RWPE2 (cell line): ENCODE results near the gene RAC3.

Experiments used
- ATAC-seq: fragments of 200-7000 bp; cut with Tn5 transposase; 3 replicates; pipeline ENCODE4 v1.9.1; 2021; ENCODE audit warnings: low read depth
- DNase-seq: peaks from one replicate; pipeline ENCODE4 v3.0.0-alpha.2; 2020; ENCODE audit warnings: low spot score
- H3K27ac ChIP-seq: fragments of 450-650 bp; 2 replicates; pipeline ENCODE4 v1.5.1; 2017; ENCODE audit warnings: mild to moderate bottlenecking; ENCODE audit not compliant: poor library complexity, severe bottlenecking
- H3K27me3 ChIP-seq: fragments of 250-450 bp; sonication (Bioruptor Pico); 2 replicates; pipeline ENCODE4 v1.5.1; 2021; ENCODE audit warnings: mild to moderate bottlenecking, moderate library complexity; ENCODE audit not compliant: insufficient read depth, poor library complexity, severe bottlenecking
- H3K36me3 ChIP-seq: fragments of 250-450 bp; sonication (Bioruptor Pico); 2 replicates; pipeline ENCODE4 v1.5.1; 2020; ENCODE audit warnings: low read depth, mild to moderate bottlenecking, moderate library complexity
- H3K4me1 ChIP-seq: fragments of 250-450 bp; sonication (Bioruptor Pico); 2 replicates; pipeline ENCODE4 v1.5.1; 2021; ENCODE audit warnings: mild to moderate bottlenecking, moderate library complexity; ENCODE audit not compliant: insufficient read depth, poor library complexity, severe bottlenecking
- H3K4me3 ChIP-seq: fragments of 250-450 bp; sonication (Bioruptor Pico); 2 replicates; pipeline ENCODE4 v1.5.1; 2021; ENCODE audit warnings: mild to moderate bottlenecking, moderate library complexity; ENCODE audit not compliant: severe bottlenecking
- H3K9me3 ChIP-seq: fragments of 250-450 bp; sonication (Bioruptor Pico); 2 replicates; pipeline ENCODE4 v1.5.1; 2021; ENCODE audit warnings: mild to moderate bottlenecking, moderate library complexity; ENCODE audit not compliant: severe bottlenecking
- TF ChIP-seq, protein P1 (sequence below): fragments of 450-650 bp; IDR thresholded peaks from one replicate; pipeline ENCODE4 v1.5.1; 2017; ENCODE audit warnings: mild to moderate bottlenecking, moderate library complexity; ENCODE audit not compliant: poor library complexity, severe bottlenecking

Gene RAC3

GRCh38 chr17:82004517-82005455 is 26.7 kb upstream of the RAC3 start:
- H3K4me1 ChIP-seq, result peaks cover 23% of the 10 kb centered on the region
- no peak for DNase-seq
- no peaks in the 10 kb centered on the region for H3K36me3 ChIP-seq
- H3K4me3 ChIP-seq, result no peak overlapping the region
- no peaks in the 10 kb centered on the region for H3K9me3 ChIP-seq
- peak overlapping the region; percentile 77 for H3K27ac ChIP-seq
- TF ChIP-seq, protein P1, sequence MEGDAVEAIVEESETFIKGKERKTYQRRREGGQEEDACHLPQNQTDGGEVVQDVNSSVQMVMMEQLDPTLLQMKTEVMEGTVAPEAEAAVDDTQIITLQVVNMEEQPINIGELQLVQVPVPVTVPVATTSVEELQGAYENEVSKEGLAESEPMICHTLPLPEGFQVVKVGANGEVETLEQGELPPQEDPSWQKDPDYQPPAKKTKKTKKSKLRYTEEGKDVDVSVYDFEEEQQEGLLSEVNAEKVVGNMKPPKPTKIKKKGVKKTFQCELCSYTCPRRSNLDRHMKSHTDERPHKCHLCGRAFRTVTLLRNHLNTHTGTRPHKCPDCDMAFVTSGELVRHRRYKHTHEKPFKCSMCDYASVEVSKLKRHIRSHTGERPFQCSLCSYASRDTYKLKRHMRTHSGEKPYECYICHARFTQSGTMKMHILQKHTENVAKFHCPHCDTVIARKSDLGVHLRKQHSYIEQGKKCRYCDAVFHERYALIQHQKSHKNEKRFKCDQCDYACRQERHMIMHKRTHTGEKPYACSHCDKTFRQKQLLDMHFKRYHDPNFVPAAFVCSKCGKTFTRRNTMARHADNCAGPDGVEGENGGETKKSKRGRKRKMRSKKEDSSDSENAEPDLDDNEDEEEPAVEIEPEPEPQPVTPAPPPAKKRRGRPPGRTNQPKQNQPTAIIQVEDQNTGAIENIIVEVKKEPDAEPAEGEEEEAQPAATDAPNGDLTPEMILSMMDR, result no peak
- no peaks in the 10 kb centered on the region for H3K27me3 ChIP-seq
- ATAC-seq, result no peak

- H3K9me3 ChIP-seq, result no peaks in the 10 kb centered on the region
- H3K36me3 ChIP-seq, result no peaks in the 10 kb centered on the region
- H3K27ac ChIP-seq, result no peak overlapping the region
- H3K27me3 ChIP-seq, result no peaks in the 10 kb centered on the region
- ATAC-seq (no peak), DNase-seq (no peak)
- H3K4me3 ChIP-seq, result no peak overlapping the region
- peaks cover 23% of the 10 kb centered on the region for H3K4me1 ChIP-seq
- TF ChIP-seq, protein P1, result no peak
Observed at GRCh38 chr17:82005701-82006348, 25.7 kb upstream of the RAC3 start.

- no peaks in the 10 kb centered on the region for H3K9me3 ChIP-seq
- H3K4me3 ChIP-seq, result no peak overlapping the region
- peaks cover 23% of the 10 kb centered on the region for H3K4me1 ChIP-seq
- no peaks in the 10 kb centered on the region for H3K27me3 ChIP-seq
- no peak overlapping the region for H3K27ac ChIP-seq
- H3K36me3 ChIP-seq, result no peaks in the 10 kb centered on the region
- DNase-seq, result no peak
- no peak for ATAC-seq
- TF ChIP-seq, protein P1, result no peak
Observed at GRCh38 chr17:82006468-82007227, 24.8 kb upstream of the RAC3 start.

- peaks cover 23% of the 10 kb centered on the region for H3K4me1 ChIP-seq
- H3K36me3 ChIP-seq, result no peaks in the 10 kb centered on the region
- DNase-seq, result no peak
- H3K4me3 ChIP-seq, result no peak overlapping the region
- H3K27me3 ChIP-seq, result no peaks in the 10 kb centered on the region
- H3K27ac ChIP-seq, result no peak overlapping the region
- ATAC-seq, result no peak
- no peaks in the 10 kb centered on the region for H3K9me3 ChIP-seq
- TF ChIP-seq, protein P1, result no peak
Observed at GRCh38 chr17:82007228-82007494, 24.3 kb upstream of the RAC3 start.
